Sigmoid colon (tissue), 4 donors: ENCODE measurements around the gene LY9.

Source experiments
- CTCF ChIP-seq, 4 experiments: fragments of 450-650 bp in 3 of 4; fragments of 200-600 bp in 1 of 4; IDR thresholded peaks; one replicate each; pipeline ENCODE4 v1.5.1; 2016 to 2019; ENCODE audit warnings: antibody characterized with exemption in 4 of 4, mild to moderate bottlenecking in 3 of 4, moderate library complexity in 2 of 4
- POLR2A ChIP-seq, 2 donors: fragments of 450-650 bp; IDR thresholded peaks; one replicate each; pipeline ENCODE4 v1.6.1; 2016; ENCODE audit warnings: antibody characterized with exemption in 2 of 2, mild to moderate bottlenecking in 2 of 2, moderate library complexity in 2 of 2
- POLR2AphosphoS5 ChIP-seq, 4 donors: sonication (generic); formaldehyde crosslinking; IDR thresholded peaks; one replicate each; pipeline ENCODE4 v1.6.1; 2017; ENCODE audit warnings: antibody characterized with exemption in 4 of 4

DNA sequence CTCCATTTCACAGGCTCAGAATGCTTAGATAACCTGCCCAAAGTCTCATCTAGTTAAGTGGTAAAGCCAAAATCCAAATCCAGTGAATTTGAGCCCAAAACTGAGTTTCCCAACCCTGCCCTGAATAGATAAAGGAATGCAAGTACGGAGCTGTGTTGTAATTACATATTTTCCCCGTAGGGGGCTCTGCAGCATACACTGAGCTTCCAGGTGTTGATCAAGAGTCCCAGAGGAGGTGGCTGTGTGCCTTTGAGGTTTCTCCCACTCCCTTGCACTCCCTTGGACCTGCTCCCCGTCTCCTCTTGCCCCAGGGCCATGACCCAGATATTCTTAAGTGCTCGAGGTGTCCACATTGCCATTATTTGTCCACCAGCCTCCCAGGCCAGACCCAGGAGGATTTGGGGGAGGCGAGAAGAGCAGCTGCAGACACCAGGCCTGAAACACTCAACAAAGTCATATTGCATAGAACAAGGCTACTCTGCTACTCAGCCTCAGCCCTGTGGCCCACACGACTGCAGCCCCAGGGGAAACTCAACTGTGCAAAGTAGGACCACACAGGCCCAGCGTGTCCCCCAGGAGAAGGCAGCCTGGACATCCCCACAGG, 18.4 kb upstream of the LY9 start:
- peak in 1 of 4 experiments; percentile 19 for TF ChIP-seq CTCF (IDR thresholded peaks at IDR 0.05)
- no peak for TF ChIP-seq POLR2A (IDR thresholded peaks at IDR 0.05)
- TF ChIP-seq POLR2AphosphoS5 (IDR thresholded peaks at IDR 0.05) = no peak
